Calu3 (cell line): ENCODE results near the gene IMMP2L. TPM values are rescaled to one million over a fixed set of nuclear protein-coding genes. Genes with fewer than 3 reads are reported as not detected.

ENCODE experiments used
- BruUV-seq: library from RNA; stranded (reverse); fragments of 400-500 nt; replicated peaks from 2 replicates; lab custom pipeline; 2021; lab: Mats Ljungman, UMichigan
- CTCF ChIA-PET: fragments of 300-600 bp; sonication (Branson Sonifier 250); formaldehyde crosslinking; loops from one replicate; lab custom pipeline; 2022; ENCODE audit warnings: antibody characterized with exemption; lab: Charles Lee
- DNase-seq: peaks from one replicate; pipeline ENCODE4 v3.0.0; 2022
- H3K27ac Mint-ChIP-seq: one replicate; pipeline ENCODE4 v1.8.0; 2022; ENCODE audit warnings: mixed read lengths; ENCODE audit not compliant: unreplicated experiment
- H3K27me3 Mint-ChIP-seq: one replicate; pipeline ENCODE4 v1.8.0; 2022; ENCODE audit warnings: mixed read lengths; ENCODE audit not compliant: unreplicated experiment
- H3K36me3 Mint-ChIP-seq: one replicate; pipeline ENCODE4 v1.8.0; 2022; ENCODE audit warnings: mild to moderate bottlenecking, moderate library complexity, mixed read lengths; ENCODE audit not compliant: insufficient read depth, unreplicated experiment
- H3K4me1 Mint-ChIP-seq: one replicate; pipeline ENCODE4 v1.8.0; 2022; ENCODE audit warnings: mild to moderate bottlenecking, low read depth, mixed read lengths; ENCODE audit not compliant: unreplicated experiment
- H3K4me3 Mint-ChIP-seq: one replicate; pipeline ENCODE4 v1.8.0; 2022; ENCODE audit warnings: mild to moderate bottlenecking, low read depth, moderate library complexity, mixed read lengths; ENCODE audit not compliant: unreplicated experiment
- H3K9me3 Mint-ChIP-seq: one replicate; pipeline ENCODE4 v1.8.0; 2022; ENCODE audit warnings: low read depth, mixed read lengths; ENCODE audit not compliant: unreplicated experiment
- intact Hi-C: fragments of 100-400 bp; cut with micrococcal nuclease; formaldehyde crosslinking; loops from one replicate; pipeline ENCODE4 v1.10.0; 2022; ENCODE audit not compliant: unreplicated experiment
- total RNA-seq: library from RNA; stranded (reverse); gene quantifications from 2 replicates; pipeline ENCODE4 v1.2.3, GENCODE V29; 2022
- TF ChIP-seq, protein P1 (sequence below): fragments of 200-600 bp; IDR thresholded peaks from one replicate; pipeline ENCODE4 v1.8.0; 2022; ENCODE audit warnings: antibody characterized with exemption; ENCODE audit not compliant: unreplicated experiment

Gene IMMP2L
- total RNA-seq, 1 experiment from 2014 or later, result 28.6 TPM

DNA sequence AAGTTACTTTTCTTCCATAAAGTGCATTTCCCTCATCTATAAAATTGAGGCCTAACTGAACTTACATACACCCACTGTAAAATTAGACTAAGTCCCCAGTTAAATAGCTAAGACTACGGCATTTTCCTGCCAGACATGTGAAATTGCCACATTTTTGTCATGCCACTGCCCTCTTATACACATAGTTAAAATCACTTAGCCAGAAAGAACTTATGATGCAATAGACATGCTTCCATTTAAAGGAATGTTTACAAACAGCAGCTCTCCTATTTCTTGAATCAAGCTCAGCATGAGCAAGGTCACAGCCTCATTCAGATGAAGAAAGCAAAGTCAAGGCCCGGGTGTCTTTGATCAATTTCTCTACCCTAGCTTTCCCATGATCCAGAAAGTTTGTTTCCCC is 295.7 kb downstream of the IMMP2L start:
- Mint-ChIP-seq H3K4me3 (no peak overlapping the region), H3K36me3 (no peaks in the 10 kb centered on the region), H3K4me1 (no peaks in the 10 kb centered on the region), H3K9me3 (no peaks in the 10 kb centered on the region), H3K27ac (no peak overlapping the region), H3K27me3 (no peaks in the 10 kb centered on the region)
- intact Hi-C loops, result no loop called here
- CTCF ChIA-PET, result no interaction called here
- no TSS peak for BruUV-seq
- DNase-seq, result no peak
- TF ChIP-seq, protein P1, sequence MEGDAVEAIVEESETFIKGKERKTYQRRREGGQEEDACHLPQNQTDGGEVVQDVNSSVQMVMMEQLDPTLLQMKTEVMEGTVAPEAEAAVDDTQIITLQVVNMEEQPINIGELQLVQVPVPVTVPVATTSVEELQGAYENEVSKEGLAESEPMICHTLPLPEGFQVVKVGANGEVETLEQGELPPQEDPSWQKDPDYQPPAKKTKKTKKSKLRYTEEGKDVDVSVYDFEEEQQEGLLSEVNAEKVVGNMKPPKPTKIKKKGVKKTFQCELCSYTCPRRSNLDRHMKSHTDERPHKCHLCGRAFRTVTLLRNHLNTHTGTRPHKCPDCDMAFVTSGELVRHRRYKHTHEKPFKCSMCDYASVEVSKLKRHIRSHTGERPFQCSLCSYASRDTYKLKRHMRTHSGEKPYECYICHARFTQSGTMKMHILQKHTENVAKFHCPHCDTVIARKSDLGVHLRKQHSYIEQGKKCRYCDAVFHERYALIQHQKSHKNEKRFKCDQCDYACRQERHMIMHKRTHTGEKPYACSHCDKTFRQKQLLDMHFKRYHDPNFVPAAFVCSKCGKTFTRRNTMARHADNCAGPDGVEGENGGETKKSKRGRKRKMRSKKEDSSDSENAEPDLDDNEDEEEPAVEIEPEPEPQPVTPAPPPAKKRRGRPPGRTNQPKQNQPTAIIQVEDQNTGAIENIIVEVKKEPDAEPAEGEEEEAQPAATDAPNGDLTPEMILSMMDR, result no peak

DNA sequence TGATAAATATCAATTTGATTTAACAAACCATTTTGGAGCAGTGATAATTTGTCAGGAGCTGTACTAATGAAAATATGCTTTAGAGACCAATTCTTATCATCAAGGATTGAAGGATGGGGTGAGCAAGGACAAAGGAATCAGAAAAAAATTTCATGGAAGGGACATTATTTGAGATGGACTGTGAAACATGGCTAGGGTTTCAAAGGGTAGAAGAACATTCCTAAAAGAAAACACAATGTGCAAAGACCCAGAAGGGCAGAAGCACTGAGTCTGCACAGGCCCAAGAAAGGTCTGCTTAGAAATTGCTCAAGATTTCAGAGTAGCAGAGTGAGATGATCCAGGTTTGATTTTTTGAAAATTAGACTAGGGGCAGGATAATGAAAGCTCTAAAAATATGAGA is 296.9 kb downstream of the IMMP2L start:
- Mint-ChIP-seq H3K36me3 (no peaks in the 10 kb centered on the region), H3K27me3 (no peaks in the 10 kb centered on the region), H3K27ac (no peak overlapping the region), H3K9me3 (no peaks in the 10 kb centered on the region), H3K4me3 (no peak overlapping the region), H3K4me1 (no peaks in the 10 kb centered on the region)
- TF ChIP-seq, protein P1, result no peak
- CTCF ChIA-PET, result no interaction called here
- intact Hi-C loops, result no loop called here
- no peak for DNase-seq
- BruUV-seq, result no TSS peak

DNA sequence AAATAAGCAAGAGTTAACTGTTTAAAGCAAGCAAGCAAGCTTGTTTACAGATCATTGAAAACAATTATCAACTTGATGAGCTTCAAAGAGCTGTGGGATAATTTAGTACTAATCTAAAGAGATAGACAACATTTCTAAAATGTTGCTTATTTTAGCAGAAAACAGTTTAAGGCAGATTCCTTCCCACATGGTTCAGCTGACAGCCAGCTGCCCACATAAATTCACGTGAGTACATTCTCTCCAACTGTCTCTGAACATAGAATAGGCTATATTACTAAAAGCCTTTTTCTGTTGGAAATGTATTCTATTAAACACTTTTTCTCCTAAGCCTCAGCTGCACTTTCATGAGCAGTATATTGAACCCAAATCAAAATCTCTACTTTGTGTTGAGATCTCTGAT is 297.3 kb downstream of the IMMP2L start:
- DNase-seq, result no peak
- CTCF ChIA-PET, result no interaction called here
- intact Hi-C loops, result no loop called here
- Mint-ChIP-seq H3K36me3 (no peaks in the 10 kb centered on the region), H3K4me1 (no peaks in the 10 kb centered on the region), H3K27ac (no peak overlapping the region), H3K4me3 (no peak overlapping the region), H3K27me3 (no peaks in the 10 kb centered on the region), H3K9me3 (no peaks in the 10 kb centered on the region)
- no TSS peak for BruUV-seq
- TF ChIP-seq, protein P1, result no peak

DNA sequence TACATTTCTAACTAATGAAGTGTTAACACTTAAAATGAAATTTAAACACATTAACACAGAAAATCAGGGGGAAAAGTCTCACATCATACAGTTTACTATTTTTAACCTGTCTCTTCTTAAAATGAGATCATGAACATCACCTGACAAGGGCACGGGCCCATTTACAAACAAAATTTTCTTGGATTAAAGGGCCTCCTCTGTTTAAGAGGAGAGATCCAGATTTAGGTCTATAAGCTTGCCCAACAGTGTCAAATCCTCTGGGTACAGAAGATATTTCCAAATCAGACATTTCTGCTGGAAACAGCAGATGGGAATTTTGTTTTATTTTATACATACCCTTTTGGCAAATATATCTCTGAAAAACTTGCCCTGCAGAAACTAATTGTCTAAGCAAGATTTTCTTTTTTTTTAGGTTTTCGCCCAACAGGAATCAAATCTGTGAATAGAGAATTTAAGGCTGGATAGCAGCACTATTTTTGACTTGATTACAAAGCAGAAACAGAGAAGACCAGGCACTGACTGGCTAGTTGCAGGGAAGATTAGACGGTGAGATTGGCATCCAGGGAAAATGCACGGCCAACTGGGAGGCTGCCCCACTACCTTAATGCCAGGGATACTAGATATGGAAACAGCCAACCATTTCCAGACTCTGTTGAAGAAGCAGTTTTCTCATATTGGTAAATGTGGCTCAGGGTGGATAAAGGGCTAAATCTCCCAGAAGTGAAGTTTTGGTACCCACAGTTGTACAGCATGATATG is 298.0 kb downstream of the IMMP2L start:
- no peak overlapping the region for H3K4me3 Mint-ChIP-seq
- H3K9me3 Mint-ChIP-seq, result no peaks in the 10 kb centered on the region
- H3K27me3 Mint-ChIP-seq, result no peaks in the 10 kb centered on the region
- no peaks in the 10 kb centered on the region for H3K36me3 Mint-ChIP-seq
- no peaks in the 10 kb centered on the region for H3K4me1 Mint-ChIP-seq
- TF ChIP-seq, protein P1, result no peak
- CTCF ChIA-PET, result no interaction called here
- no TSS peak for BruUV-seq
- no peak for DNase-seq
- intact Hi-C loops, result no loop called here
- no peak overlapping the region for H3K27ac Mint-ChIP-seq
